ENCODE results near the gene TXNDC8. TPM values are rescaled to one million over a fixed set of nuclear protein-coding genes. Genes with fewer than 3 reads are reported as not detected.

TXNDC8 gene
- polyA plus RNA-seq, 1 donor from 2014 or later: not detected

- Histone ChIP-seq H3K79me2 (replicated peaks; ENCODE audit: insufficient read depth, low read length) (peaks cover 14% of the 10 kb centered on the region), H2AFZ (ENCODE audit: low read depth, low read length) (no peak overlapping the region), H3K4me2 (ENCODE audit: low read length) (no peak overlapping the region), H3K9me2 (ENCODE audit: insufficient read depth, low read length) (no peaks in the 10 kb centered on the region), H3K9ac (ENCODE audit: low read length) (no peak overlapping the region), H3F3A (ENCODE audit: insufficient read depth, low read length, poor library complexity, severe bottlenecking) (no peaks in the 10 kb centered on the region), H3K9me3 (ENCODE audit: low read length) (no peaks in the 10 kb centered on the region), H4K20me1 (ENCODE audit: insufficient read depth) (no peaks in the 10 kb centered on the region), H3K4me3 (ENCODE audit: low read length) (no peak overlapping the region), H3K27ac (ENCODE audit: low read length) (no peak overlapping the region), H3K36me3 (ENCODE audit: insufficient read depth, low read length) (no peaks in the 10 kb centered on the region), H3K27me3 (ENCODE audit: insufficient read depth, low read depth, low read length) (peaks cover 2% of the 10 kb centered on the region)
- no peak for TF ChIP-seq EP300 (conservative IDR thresholded peaks at IDR 0.05; ENCODE audit: poor library complexity, severe bottlenecking)
- TF ChIP-seq TAF1 (IDR thresholded peaks at IDR 0.05; ENCODE audit: low read depth): no peak
- TF ChIP-seq MXI1 (conservative IDR thresholded peaks at IDR 0.05; ENCODE audit: poor library complexity, severe bottlenecking): no peak
- no peak for TF ChIP-seq POLR2AphosphoS5 (IDR thresholded peaks at IDR 0.05)
- TF ChIP-seq EZH2 (IDR thresholded peaks at IDR 0.05; ENCODE audit: borderline replicate concordance, insufficient read depth, low read length, poor library complexity, severe bottlenecking): no peak
- no peak for TF ChIP-seq CTCF (IDR thresholded peaks at IDR 0.05; ENCODE audit: poor library complexity, severe bottlenecking)
- no peak for TF ChIP-seq REST (IDR thresholded peaks at IDR 0.05; ENCODE audit: borderline replicate concordance)
- no peak for TF ChIP-seq SMC3 (conservative IDR thresholded peaks at IDR 0.05; ENCODE audit: poor library complexity)
- TF ChIP-seq RAD21 (conservative IDR thresholded peaks at IDR 0.05): no peak
These were observed 79.0 kb downstream of the TXNDC8 start for GRCh38 chr9:110258690-110259091.

DNA sequence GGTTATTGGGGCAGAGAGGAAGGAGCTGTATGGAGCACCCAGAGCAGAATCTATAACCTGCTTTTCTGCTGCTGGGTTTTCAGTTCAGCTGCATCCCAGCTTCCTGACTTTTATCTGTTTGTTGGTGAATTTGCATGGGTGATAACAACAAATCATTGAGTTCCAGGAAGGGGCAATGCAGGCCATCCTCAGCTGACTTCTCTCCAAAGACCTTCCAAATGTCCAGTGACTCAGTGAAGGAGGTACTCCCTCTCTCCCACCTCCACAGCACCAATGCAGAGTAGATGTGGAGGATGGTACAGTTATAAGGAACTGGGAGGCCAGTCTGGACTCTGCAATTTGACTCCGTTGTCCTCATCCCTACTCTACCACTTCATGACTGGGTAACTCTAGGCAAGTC is 79.7 kb downstream of the TXNDC8 start:
- H3K27ac ChIP-seq (ENCODE audit: low read length): no peak overlapping the region
- TF ChIP-seq EZH2 (IDR thresholded peaks at IDR 0.05; ENCODE audit: borderline replicate concordance, insufficient read depth, low read length, poor library complexity, severe bottlenecking) (no peak), CTCF (IDR thresholded peaks at IDR 0.05; ENCODE audit: poor library complexity, severe bottlenecking) (no peak), EP300 (conservative IDR thresholded peaks at IDR 0.05; ENCODE audit: poor library complexity, severe bottlenecking) (no peak), TAF1 (IDR thresholded peaks at IDR 0.05; ENCODE audit: low read depth) (no peak), RAD21 (conservative IDR thresholded peaks at IDR 0.05) (no peak), SMC3 (conservative IDR thresholded peaks at IDR 0.05; ENCODE audit: poor library complexity) (no peak), MXI1 (conservative IDR thresholded peaks at IDR 0.05; ENCODE audit: poor library complexity, severe bottlenecking) (no peak), REST (IDR thresholded peaks at IDR 0.05; ENCODE audit: borderline replicate concordance) (no peak), POLR2AphosphoS5 (IDR thresholded peaks at IDR 0.05) (no peak)
- H3K9me2 ChIP-seq (ENCODE audit: insufficient read depth, low read length): no peaks in the 10 kb centered on the region
- H3K79me2 ChIP-seq (replicated peaks; ENCODE audit: insufficient read depth, low read length): peaks cover 21% of the 10 kb centered on the region
- H3K36me3 ChIP-seq (ENCODE audit: insufficient read depth, low read length): no peaks in the 10 kb centered on the region
- H4K20me1 ChIP-seq (ENCODE audit: insufficient read depth): no peaks in the 10 kb centered on the region
- H3K9me3 ChIP-seq (ENCODE audit: low read length): no peaks in the 10 kb centered on the region
- H2AFZ ChIP-seq (ENCODE audit: low read depth, low read length): no peak overlapping the region
- peaks cover 2% of the 10 kb centered on the region for H3K27me3 ChIP-seq (ENCODE audit: insufficient read depth, low read depth, low read length)
- H3K4me3 ChIP-seq (ENCODE audit: low read length): no peak overlapping the region
- H3K9ac ChIP-seq (ENCODE audit: low read length): no peak overlapping the region
- no peak overlapping the region for H3K4me2 ChIP-seq (ENCODE audit: low read length)
- H3F3A ChIP-seq (ENCODE audit: insufficient read depth, low read length, poor library complexity, severe bottlenecking): no peaks in the 10 kb centered on the region

All from neural cell (in vitro differentiated cells).